Inflammatory macrophage treated with lipopolysaccharide for 4 hours (primary cell): ENCODE data around the gene PTGFR.

Experiments used
- DNase-seq: peaks from one replicate; pipeline ENCODE4 v3.0.0-alpha.2; 2020

PTGFR gene

GRCh38 chr1:78490861-78491450 lies at the start of gene PTGFR:
TSS of gene PTGFR (plus strand) at chr1:78490974. CDS start at chr1:78492744, 1,770 bp downstream.
- no peak for DNase-seq

DNA sequence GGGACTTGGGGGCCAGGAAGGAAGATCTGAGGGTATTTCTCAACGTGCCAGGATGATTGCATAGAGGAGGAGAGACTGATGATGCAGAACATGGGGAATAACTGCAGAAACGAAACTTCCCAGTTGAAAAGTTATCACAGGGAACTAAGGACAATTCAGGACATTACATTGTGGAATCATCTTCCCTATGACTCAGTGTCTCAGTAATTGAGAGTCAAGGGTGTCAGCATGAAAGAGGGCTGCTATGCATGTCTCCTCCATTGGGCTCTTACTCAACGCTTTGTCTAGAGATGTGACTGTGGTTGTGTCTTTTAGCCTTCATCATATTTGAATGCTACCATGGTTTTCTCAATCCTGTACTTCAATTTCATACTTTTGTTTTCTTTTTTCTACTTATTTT lies 48.9 kb upstream of the PTGFR start:
- DNase-seq, result no peak

DNA sequence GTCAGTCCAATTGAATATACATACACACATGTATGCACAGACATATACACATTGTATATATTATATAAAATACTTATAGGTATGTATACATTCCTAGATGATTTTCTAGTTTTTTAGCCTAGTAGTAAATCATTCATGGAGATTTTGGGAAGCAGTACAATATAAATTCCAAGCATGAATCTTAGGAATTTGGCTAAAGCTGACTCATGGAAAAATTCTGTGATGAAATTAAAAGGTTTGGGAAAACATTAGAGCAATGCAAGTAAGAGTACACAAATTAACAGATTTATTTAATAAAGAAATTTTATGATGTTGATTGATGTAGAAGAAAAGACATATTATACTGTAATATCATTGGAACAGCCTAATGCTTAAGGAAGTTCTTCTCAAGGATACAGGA lies 43.7 kb upstream of the PTGFR start:
- no peak for DNase-seq

- DNase-seq, result no peak
Observed at GRCh38 chr1:78464449-78464891, 26.3 kb upstream of the PTGFR start.

GRCh38 chr1:78465143-78465542 lies 25.6 kb upstream of the PTGFR start:
- DNase-seq, result no peak

DNA sequence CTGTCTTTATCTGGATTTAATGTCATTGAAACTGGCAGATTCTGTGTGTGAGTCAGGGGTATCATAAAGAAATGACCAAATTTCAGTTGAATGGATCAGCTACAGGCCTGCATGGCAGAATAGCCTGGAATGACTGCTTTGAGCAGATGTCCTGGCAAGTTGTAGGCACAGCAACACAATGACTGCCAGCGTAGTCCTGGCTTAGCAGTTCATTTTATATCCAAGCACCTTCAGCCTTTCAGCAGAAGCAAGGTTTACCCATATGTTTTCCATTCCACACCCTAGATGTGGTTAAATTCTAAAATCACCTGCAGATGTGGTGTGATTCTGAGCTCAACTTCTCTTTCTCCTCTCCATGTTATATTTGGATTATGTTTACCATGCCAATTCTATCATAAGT lies 22.3 kb upstream of the PTGFR start:
- DNase-seq, result no peak

- DNase-seq, result no peak
Observed at GRCh38 chr1:78469576-78469975, 21.2 kb upstream of the PTGFR start.

GRCh38 chr1:78471890-78472620 lies 18.7 kb upstream of the PTGFR start:
- DNase-seq, result no peak

DNA sequence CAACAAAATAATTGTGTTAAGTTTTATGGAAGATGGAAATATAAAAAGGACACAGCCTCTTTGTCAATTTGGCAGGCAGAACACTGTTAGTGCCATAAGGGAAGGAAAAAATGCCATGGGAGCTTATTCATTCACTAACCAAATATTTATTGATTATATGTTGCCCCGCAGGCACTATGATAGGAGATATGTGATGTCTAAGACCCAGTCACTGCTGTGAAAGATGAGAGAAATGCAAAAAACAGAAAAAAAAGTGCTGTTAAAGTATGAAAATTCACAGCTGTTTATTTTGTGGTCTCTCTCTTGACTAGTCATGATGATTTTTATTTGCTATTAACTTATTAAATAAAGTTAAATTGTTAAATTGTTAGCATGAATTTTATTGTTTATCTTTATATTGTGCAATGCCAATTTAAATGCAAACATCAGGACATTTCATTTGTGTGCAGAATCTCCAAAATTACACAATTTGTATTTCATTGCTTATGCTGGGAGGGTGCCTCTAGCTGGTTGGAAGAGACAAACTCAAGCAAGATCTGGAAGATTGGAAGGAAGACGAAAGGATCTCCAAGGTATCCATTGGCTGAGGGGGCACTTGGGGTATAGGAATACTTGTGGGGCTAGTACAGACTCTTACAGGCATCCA lies 17.8 kb upstream of the PTGFR start:
- DNase-seq, result no peak

DNA sequence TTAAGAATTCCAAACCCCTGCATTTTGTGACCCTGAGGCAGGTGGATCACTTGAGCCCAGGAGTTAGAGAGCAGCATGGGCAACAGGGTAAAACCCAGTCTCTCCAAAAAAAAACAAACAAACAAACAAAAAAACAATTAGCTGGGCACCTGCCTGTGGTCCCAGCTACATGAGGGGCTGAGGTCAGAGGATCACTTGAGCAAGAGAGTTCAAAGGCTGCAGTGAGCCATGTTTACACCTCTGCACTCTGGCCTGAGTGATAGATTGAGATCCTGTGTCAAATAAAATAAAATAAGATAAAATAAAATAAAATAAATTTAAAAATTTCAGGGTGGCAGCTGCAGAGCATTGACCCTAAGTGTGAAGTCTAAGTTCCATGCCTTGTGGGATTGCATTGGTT lies 16.7 kb upstream of the PTGFR start:
- DNase-seq, result no peak

DNA sequence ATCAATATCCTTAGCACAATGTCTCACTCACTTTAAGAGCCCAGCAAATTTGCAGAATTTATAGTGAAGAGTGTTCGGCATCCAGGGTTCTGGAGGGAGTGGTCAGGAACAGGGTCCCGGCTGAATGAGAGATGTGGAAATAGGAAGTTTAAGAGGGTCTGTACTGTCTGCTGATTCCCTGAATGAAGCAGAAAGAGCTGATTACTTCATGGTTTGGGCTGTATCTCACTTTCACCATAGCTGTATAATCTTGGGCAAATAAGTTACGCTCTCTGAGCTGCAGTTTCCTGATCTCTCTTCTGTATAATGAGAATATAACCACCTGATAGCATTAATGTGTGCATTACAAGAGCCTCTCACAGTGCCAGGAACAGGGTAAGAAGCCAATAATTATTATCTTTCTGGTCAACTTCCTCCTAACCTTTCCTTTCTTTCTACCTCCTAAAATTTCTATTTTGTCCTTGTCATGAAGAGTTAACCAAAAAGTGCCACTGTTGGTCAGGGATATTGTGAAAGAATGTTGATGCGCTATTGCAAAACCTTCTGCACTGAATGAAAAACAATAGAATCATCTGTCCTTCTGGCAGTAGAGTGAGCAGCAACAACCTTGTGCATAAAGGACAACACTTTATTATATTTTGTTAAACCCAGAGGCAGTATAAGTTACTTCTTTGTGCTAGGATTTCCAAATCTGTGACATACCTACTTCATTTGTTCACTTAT lies 14.7 kb upstream of the PTGFR start:
- DNase-seq, result no peak

- DNase-seq, result no peak
Observed at GRCh38 chr1:78483903-78484302, 6.9 kb upstream of the PTGFR start.

GRCh38 chr1:78491451-78492071 lies 787 bp downstream of the PTGFR start:
- no peak for DNase-seq

DNA sequence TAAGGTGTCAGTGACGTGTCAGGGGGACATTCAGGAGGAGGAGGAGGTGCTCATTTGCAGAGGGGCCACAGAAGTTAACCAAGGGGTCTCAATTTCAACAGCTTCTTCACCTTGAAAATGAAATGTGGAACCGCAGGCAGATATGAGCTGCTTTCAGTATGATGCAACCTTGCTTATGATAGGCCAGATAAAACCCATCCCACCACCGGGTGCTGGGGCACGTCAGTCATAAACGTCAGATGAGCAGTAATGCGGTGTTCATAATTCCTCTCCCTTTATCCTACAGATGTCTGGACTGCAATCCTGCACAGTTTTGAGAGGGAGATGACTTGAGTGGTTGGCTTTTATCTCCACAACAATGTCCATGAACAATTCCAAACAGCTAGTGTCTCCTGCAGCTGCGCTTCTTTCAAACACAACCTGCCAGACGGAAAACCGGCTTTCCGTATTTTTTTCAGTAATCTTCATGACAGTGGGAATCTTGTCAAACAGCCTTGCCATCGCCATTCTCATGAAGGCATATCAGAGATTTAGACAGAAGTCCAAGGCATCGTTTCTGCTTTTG lies 1.7 kb downstream of the PTGFR start:
- no peak for DNase-seq

DNA sequence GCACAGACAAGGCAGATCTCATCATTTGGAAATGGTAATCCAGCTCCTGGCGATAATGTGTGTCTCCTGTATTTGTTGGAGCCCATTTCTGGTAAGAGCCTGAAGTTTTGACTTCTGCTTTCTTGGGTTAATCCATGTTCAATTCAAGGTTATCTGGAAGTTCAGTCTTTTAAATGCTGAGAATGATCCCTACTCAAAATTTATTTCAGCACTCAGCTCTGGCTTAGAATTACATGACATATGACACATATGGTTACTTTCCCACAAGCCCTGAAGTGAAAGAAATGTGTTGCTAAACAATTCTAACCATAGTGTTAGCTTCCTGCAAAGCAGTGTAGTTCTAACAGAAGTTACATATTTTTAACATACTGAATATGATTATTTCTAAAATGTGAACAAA lies 2.7 kb downstream of the PTGFR start:
- DNase-seq, result no peak

- DNase-seq, result no peak
Observed at GRCh38 chr1:78497201-78497600, 6.4 kb downstream of the PTGFR start.

- no peak for DNase-seq
Observed at GRCh38 chr1:78500529-78500928, 9.8 kb downstream of the PTGFR start.

DNA sequence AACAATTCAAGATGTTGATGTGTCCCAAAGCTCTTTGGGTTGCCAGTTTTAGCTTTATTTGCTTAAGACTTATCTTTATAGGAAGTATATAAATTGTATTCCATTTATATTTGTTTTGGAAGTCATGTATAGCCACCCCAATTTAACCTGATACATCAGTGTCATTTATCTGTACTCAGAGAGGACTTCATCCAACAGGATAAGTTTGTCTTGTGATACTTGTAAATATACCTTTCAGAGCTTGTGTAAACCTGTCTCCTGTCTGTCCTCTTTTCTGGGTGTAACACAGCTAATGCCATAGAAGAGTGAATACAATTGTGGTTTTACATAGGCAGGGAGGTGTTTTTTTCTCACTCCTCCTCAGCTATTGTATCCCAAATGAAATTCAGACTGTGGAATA lies 10.4 kb downstream of the PTGFR start:
- DNase-seq, result no peak

GRCh38 chr1:78511334-78511733 lies 20.6 kb downstream of the PTGFR start:
- no peak for DNase-seq

GRCh38 chr1:78516716-78517115 lies 25.9 kb downstream of the PTGFR start:
- DNase-seq, result no peak

GRCh38 chr1:78519446-78519845 lies 28.7 kb downstream of the PTGFR start:
- DNase-seq, result no peak

DNA sequence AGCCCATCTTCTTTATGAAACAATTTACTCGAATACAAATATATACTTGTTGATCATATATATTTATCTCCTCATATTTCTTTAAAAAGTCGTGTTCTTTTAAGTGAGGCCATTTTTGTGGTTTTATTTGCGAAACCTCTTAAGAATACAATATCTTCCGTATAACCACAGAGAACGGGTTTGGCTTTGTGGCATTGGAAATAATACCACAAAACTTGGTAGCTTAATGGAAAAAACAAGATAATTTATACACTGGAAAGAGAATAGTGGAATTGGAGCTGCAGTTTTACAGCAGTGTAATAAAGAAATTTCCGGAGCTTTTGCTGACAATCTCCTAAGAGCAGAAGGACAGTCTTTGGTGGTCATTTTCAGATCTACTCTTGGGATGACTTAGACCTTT lies 29.4 kb downstream of the PTGFR start:
- no peak for DNase-seq

DNA sequence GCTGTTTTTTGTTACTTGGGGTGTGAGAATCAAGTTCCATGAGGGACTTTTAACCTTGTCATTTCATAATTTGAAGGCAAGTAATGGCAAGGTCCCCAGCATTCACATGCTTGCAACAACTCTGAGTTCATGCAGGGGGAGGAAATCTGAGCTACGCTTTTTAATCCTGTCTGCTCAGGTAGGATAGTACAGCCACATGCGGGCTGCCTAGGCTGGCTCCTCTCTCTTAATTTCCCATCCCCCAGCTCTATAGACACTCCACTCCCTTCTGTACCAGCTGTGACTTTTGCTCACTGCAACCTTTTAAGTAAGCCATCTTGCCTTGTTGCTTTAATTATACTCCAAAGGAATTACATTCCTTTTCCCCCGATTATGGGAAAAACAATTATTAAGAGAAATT lies 30.1 kb downstream of the PTGFR start:
- no peak for DNase-seq
